ENCODE measurements around the gene C6orf132. TPM values are rescaled to one million over a fixed set of nuclear protein-coding genes. Genes with fewer than 3 reads are reported as not detected.

C6orf132 gene
- total RNA-seq, 1 donor from 2014 or later = 5.3 TPM

DNA sequence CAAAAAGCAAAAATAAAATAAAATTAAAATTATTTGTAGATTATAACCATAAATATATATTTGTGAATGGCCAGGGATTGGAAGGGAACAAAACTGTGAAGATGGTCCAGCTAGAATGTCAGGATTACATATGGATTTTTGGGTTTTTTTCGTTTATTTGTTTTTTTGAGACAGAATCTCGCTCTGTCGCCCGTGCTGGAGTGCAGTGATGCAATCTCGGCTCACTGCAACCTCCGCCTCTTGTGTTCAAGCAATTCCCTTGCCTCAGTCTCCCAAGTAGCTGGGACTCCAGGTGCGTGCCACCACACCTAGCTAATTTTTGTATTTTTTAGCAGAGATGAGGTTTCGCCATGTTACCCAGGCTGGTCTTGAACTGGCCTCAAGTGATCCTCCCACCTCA lies 7.8 kb upstream of the C6orf132 start:
- TF ChIP-seq CTCF (IDR thresholded peaks at IDR 0.05; ENCODE audit: insufficient read depth, low read depth, low read length) (no peak), EZH2 (IDR thresholded peaks at IDR 0.05; ENCODE audit: insufficient read depth, low read length) (no peak)
- H3K36me3 ChIP-seq (ENCODE audit: insufficient read depth, low read length) = no peaks in the 10 kb centered on the region
- no peak overlapping the region for H3K9ac ChIP-seq (ENCODE audit: low read length)
- no peak overlapping the region for H3K27ac ChIP-seq (ENCODE audit: low read depth, low read length)
- no peak overlapping the region for H3K4me3 Mint-ChIP-seq (ENCODE audit: unreplicated experiment)
- no peaks in the 10 kb centered on the region for H4K20me1 ChIP-seq (ENCODE audit: insufficient read depth, low read length)
- peaks cover 2% of the 10 kb centered on the region for H3K36me3 Mint-ChIP-seq (ENCODE audit: low read depth, unreplicated experiment)
- H3K4me1 Mint-ChIP-seq (ENCODE audit: low read depth, unreplicated experiment) = peaks cover 2% of the 10 kb centered on the region
- peaks cover 2% of the 10 kb centered on the region for H3K27me3 ChIP-seq (ENCODE audit: insufficient read depth, low read length)
- H3K27me3 Mint-ChIP-seq (ENCODE audit: low read depth, unreplicated experiment) = peaks cover 21% of the 10 kb centered on the region
- no peaks in the 10 kb centered on the region for H3K79me2 ChIP-seq (ENCODE audit: insufficient read depth, low read length)
- no peak overlapping the region for H3K27ac Mint-ChIP-seq (ENCODE audit: unreplicated experiment)
- FAIRE-seq (no peak), DNase-seq (ENCODE audit: low read depth) (no peak)
- H2AFZ ChIP-seq (ENCODE audit: low read depth, low read length) = no peak overlapping the region
- no peaks in the 10 kb centered on the region for H3K9me3 ChIP-seq (ENCODE audit: insufficient read depth, low read depth, low read length)
- H3K4me1 ChIP-seq (ENCODE audit: insufficient read depth, low read length) = peaks cover 4% of the 10 kb centered on the region
- H3K9me3 Mint-ChIP-seq (ENCODE audit: unreplicated experiment) = no peaks in the 10 kb centered on the region
- H3K4me2 ChIP-seq (ENCODE audit: low read length) = no peak overlapping the region
- no peak overlapping the region for H3K4me3 ChIP-seq (ENCODE audit: insufficient read depth, low read depth, low read length)

DNA sequence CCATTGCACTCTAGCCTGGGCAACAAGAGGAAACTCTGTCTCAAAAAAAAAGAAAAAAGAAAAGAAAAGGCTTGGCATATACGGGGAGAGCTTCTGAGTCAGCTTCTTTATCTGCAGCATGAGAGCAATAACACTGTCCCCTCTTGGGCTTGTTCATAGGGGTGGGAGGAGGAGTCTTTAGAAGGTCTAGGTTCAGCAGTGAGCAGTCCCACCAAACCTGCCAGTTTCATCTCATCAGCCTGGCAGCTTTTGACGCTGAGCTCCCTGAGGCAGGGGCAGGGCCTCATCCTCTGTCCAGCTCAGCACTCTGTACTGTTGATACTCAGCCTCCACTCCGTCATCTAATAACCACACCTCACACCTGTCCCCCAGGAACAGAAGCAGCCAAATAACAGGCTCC lies 5.6 kb upstream of the C6orf132 start:
- peak; percentile 36 for DNase-seq (ENCODE audit: low read depth)
- Histone ChIP-seq H3K4me2 (ENCODE audit: low read length) (no peak overlapping the region), H3K9ac (ENCODE audit: low read length) (no peak overlapping the region), H2AFZ (ENCODE audit: low read depth, low read length) (no peak overlapping the region), H3K79me2 (ENCODE audit: insufficient read depth, low read length) (no peaks in the 10 kb centered on the region), H3K27ac (ENCODE audit: low read depth, low read length) (no peak overlapping the region), H3K27me3 (ENCODE audit: insufficient read depth, low read length) (peaks cover 2% of the 10 kb centered on the region), H3K9me3 (ENCODE audit: insufficient read depth, low read depth, low read length) (no peaks in the 10 kb centered on the region), H3K4me1 (ENCODE audit: insufficient read depth, low read length) (peaks cover 4% of the 10 kb centered on the region), H4K20me1 (ENCODE audit: insufficient read depth, low read length) (no peaks in the 10 kb centered on the region), H3K4me3 (ENCODE audit: insufficient read depth, low read depth, low read length) (no peak overlapping the region), H3K36me3 (ENCODE audit: insufficient read depth, low read length) (no peaks in the 10 kb centered on the region)
- Mint-ChIP-seq H3K27me3 (ENCODE audit: low read depth, unreplicated experiment) (peaks cover 6% of the 10 kb centered on the region), H3K4me1 (ENCODE audit: low read depth, unreplicated experiment) (peaks cover 2% of the 10 kb centered on the region), H3K9me3 (ENCODE audit: unreplicated experiment) (no peaks in the 10 kb centered on the region), H3K4me3 (ENCODE audit: unreplicated experiment) (no peak overlapping the region), H3K36me3 (ENCODE audit: low read depth, unreplicated experiment) (peaks cover 2% of the 10 kb centered on the region), H3K27ac (ENCODE audit: unreplicated experiment) (no peak overlapping the region)
- no peak for FAIRE-seq
- TF ChIP-seq CTCF (IDR thresholded peaks at IDR 0.05; ENCODE audit: insufficient read depth, low read depth, low read length) (no peak), EZH2 (IDR thresholded peaks at IDR 0.05; ENCODE audit: insufficient read depth, low read length) (no peak)

GRCh38 chr6:42147138-42147562 lies 4.7 kb upstream of the C6orf132 start:
- no peak overlapping the region for H3K27ac Mint-ChIP-seq (ENCODE audit: unreplicated experiment)

More at GRCh38 chr6:42147138-42147562, 4.7 kb upstream of the C6orf132 start:
- TF ChIP-seq CTCF (IDR thresholded peaks at IDR 0.05; ENCODE audit: insufficient read depth, low read depth, low read length) = no peak
- TF ChIP-seq EZH2 (IDR thresholded peaks at IDR 0.05; ENCODE audit: insufficient read depth, low read length) = no peak
- Histone ChIP-seq H3K36me3 (ENCODE audit: insufficient read depth, low read length) (no peaks in the 10 kb centered on the region), H3K4me3 (ENCODE audit: insufficient read depth, low read depth, low read length) (no peak overlapping the region), H3K9ac (ENCODE audit: low read length) (no peak overlapping the region), H3K4me2 (ENCODE audit: low read length) (no peak overlapping the region), H3K9me3 (ENCODE audit: insufficient read depth, low read depth, low read length) (no peaks in the 10 kb centered on the region), H3K27me3 (ENCODE audit: insufficient read depth, low read length) (no peaks in the 10 kb centered on the region), H4K20me1 (ENCODE audit: insufficient read depth, low read length) (no peaks in the 10 kb centered on the region), H2AFZ (ENCODE audit: low read depth, low read length) (no peak overlapping the region), H3K27ac (ENCODE audit: low read depth, low read length) (no peak overlapping the region), H3K79me2 (ENCODE audit: insufficient read depth, low read length) (no peaks in the 10 kb centered on the region), H3K4me1 (ENCODE audit: insufficient read depth, low read length) (peaks cover 10% of the 10 kb centered on the region)
- no peaks in the 10 kb centered on the region for H3K9me3 Mint-ChIP-seq (ENCODE audit: unreplicated experiment)
- FAIRE-seq (no peak), DNase-seq (ENCODE audit: low read depth) (peak; percentile 11)
- peaks cover 6% of the 10 kb centered on the region for H3K4me1 Mint-ChIP-seq (ENCODE audit: low read depth, unreplicated experiment)
- H3K4me3 Mint-ChIP-seq (ENCODE audit: unreplicated experiment) = no peak overlapping the region
- peaks cover 10% of the 10 kb centered on the region for H3K27me3 Mint-ChIP-seq (ENCODE audit: low read depth, unreplicated experiment)
- peaks cover 2% of the 10 kb centered on the region for H3K36me3 Mint-ChIP-seq (ENCODE audit: low read depth, unreplicated experiment)

Measured in astrocyte (in vitro differentiated cells and primary cell).